Fibroblast of mammary gland (primary cell): ENCODE measurements around the gene INVS.

Experiments used
- DNase-seq: peaks from one replicate; pipeline ENCODE4 v3.0.0-alpha.2; 2010; ENCODE audit warnings: low read depth
- H3K4me3 ChIP-seq: 2 replicates; pipeline ENCODE4 v1.5.1; 2011; ENCODE audit warnings: low read depth, mild to moderate bottlenecking, low read length, moderate library complexity; ENCODE audit not compliant: control insufficient read depth
- TF ChIP-seq, protein P1 (sequence below): conservative IDR thresholded peaks from 2 replicates; pipeline ENCODE4 v1.5.1; 2011; ENCODE audit warnings: low read depth, low read length, inconsistent platforms; ENCODE audit not compliant: control insufficient read depth, insufficient read depth

Gene INVS

DNA sequence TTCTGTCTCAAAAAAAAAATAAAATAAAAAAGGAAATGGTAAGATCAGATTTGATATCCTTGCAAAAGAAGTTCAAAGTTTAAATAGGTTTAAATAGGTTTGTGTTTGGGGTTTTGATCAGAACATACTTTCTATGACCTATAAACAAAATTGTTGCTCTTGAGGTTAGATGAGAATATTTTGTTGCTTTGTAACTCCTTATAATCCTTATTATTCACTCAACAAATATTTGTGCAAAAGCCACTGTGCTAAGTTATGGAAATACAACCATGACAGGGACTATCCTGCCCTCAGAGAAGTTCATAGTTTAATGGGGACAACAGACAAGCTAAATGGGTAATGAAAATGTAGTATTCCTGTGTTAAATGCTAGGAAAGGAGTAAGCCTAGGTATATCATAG is 71.5 kb downstream of the INVS start:
- DNase-seq = peak; percentile 29

DNA sequence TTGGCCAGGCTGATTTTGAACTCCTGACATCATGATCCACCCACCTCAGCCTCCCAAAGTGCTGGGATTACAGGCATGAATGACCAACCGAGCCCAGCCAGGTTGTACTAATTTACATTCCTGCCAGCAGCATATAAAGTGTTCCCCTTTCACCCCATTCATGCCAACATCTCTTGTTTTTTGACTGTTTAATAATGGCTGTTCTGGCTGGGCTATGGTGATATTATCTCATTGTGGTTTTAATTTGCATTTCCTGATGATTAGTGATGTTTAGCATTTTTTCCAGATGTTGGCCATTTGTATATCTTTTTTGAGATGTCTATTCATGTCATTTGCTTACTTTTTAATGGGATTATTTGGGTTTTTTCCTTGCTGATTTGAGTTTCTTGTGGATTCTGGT is 87.3 kb downstream of the INVS start:
- peak; percentile 39 for DNase-seq
- no peak overlapping the region for H3K4me3 ChIP-seq
- TF ChIP-seq, protein P1, sequence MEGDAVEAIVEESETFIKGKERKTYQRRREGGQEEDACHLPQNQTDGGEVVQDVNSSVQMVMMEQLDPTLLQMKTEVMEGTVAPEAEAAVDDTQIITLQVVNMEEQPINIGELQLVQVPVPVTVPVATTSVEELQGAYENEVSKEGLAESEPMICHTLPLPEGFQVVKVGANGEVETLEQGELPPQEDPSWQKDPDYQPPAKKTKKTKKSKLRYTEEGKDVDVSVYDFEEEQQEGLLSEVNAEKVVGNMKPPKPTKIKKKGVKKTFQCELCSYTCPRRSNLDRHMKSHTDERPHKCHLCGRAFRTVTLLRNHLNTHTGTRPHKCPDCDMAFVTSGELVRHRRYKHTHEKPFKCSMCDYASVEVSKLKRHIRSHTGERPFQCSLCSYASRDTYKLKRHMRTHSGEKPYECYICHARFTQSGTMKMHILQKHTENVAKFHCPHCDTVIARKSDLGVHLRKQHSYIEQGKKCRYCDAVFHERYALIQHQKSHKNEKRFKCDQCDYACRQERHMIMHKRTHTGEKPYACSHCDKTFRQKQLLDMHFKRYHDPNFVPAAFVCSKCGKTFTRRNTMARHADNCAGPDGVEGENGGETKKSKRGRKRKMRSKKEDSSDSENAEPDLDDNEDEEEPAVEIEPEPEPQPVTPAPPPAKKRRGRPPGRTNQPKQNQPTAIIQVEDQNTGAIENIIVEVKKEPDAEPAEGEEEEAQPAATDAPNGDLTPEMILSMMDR = no peak

More for the DNA sequence above, 71.5 kb downstream of the INVS start:
- TF ChIP-seq, protein P1 = no peak
- H3K4me3 ChIP-seq = no peak overlapping the region

DNA sequence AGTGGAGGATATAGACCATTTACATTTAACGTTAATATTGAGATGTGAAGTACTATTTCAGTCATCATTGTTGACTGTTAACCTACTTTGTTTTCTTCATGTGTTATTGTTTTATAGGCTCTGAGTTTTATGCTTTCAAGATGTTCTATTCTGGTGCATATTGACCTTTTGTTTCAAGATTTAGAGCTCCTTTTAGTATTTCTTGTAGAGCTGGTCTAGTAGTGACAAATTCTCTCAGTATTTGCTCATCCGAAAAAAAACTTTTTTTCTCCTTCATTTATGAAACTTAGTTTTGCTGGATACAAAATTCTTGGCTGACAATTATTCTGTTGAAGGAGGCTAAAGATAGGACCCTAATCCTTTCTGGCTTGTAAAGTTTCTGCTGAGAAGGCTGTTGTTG is 91.3 kb downstream of the INVS start:
- TF ChIP-seq, protein P1 = no peak

DNA sequence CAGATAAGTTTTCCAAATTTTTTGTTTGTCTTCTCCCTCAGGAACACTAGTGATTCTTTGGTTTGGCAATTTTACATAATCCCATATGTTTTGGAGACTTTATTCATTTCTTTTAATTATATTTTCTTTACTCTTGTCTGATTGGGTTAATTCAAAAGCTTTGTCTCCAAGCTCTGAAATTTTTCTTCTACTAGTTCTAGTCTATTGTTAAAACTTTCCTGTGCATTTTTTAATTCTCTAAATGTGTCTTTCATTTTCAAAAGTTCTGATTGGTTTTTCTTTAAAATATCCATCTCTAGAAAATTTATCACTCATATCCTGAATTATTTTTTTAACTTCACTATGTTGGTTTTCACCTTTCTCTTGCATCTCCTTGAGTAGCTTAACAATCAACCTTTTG is 92.2 kb downstream of the INVS start:
- TF ChIP-seq, protein P1 = no peak
- DNase-seq = no peak
- no peak overlapping the region for H3K4me3 ChIP-seq

More for the DNA sequence above, 91.3 kb downstream of the INVS start:
- no peak for DNase-seq
- H3K4me3 ChIP-seq = no peak overlapping the region

DNA sequence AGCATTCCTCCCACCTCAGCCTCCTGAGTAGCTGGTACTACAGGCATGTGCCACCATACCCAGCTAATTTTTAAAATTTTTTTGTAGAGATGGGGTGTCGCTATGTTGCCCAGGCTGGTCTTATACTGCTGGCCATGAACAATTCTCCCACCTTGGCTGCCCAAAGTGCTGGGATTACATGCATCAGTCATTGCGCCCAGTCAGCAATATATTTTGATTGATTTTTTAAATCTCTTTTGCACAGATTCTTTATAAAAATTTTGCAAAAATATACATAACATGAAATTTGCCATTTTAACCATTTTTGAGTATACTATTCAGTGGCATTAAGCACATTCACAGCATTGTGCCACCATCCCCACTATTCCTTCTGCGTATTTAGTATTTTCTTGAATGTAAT is 94.0 kb downstream of the INVS start:
- no peak overlapping the region for H3K4me3 ChIP-seq
- TF ChIP-seq, protein P1 = no peak
- DNase-seq = no peak

DNA sequence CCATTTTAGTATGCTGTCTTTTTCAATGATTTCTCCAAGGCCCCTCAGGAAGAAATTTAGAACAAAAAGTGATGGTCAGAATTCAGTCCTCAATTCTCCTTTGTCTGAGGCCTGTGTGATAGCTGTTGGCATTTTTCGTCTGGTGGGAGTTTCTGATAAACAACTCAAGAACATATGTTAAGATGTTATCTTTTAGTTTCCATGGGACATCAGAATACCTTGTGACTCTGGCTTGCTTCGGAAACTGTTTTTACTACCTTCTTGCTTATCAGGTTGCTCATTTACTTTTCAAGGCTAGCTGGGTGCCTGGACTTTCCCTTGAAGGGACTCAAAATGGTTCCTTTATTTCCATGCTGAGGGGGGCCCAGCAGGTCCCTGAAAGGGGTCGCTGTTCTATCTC is 97.2 kb downstream of the INVS start:
- no peak for DNase-seq
- TF ChIP-seq, protein P1 = no peak
- H3K4me3 ChIP-seq = no peak overlapping the region

DNA sequence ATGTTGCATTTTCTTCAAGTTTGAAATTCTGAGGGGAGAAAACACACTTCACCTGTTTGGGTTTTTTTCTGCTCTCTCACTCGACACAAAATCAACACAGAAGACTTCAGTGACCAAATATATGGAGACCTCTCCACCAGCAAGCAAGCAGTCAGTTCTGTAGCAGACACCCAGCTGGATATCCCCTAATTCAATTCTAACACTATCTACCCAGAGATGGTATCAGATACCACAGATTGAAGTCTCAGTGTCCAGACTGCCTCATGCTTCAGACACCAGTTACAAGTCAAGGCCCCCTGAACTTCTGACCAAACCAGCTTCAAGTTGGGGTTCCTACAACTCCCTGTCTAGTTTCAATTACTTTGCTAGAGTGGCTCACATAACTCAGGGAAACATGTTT is 97.8 kb downstream of the INVS start:
- no peak for DNase-seq
- TF ChIP-seq, protein P1 = no peak
- H3K4me3 ChIP-seq = no peak overlapping the region
